ENCODE measurements around the gene COPE. TPM values are rescaled to one million over a fixed set of nuclear protein-coding genes. Genes with fewer than 3 reads are reported as not detected.

The COPE gene
- total RNA-seq, result 100 to 1,000 TPM; 144 to 268 (median 179) TPM

DNA sequence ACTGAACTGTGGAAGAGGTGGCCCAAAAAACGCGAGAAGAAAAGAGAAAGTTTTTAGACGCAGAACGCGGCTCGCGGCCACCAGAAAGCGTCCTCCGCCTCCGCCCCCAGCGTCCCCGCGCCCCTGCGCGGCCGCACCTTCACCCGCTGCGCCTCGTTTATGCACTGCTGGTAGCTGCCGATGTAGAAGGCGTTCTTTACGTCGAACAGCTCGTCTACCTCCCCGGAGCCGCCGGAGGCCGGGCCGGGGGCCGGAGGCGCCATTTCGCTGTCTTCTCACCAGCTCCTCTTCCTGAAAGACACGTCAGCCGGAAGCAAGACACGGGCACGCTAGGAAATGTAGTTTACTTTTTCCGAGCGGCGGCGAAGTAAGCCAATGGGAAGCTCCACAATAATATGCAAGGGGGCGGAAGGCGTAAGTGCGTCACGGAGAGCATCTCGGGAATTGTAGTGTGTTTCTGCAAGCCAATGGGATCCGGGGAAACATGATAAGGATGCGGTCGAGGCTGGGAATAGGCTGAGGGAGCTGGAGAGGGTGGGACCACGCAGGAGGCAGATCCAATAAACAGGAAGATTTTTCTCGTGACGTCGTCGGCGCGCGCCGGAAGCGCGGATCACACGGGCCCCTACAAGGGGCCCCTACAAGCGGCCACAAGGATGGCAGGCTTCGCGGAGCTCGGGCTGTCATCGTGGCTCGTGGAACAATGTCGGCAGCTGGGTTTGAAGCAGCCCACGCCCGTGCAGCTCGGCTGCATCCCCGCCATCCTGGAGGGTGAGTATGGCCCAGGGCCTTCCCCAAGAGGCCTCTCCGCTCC is at the start of gene COPE, which contains the start of gene DDX49:
Gene COPE, minus strand, starts transcription at position 302 of the 814 bp plus-strand sequence. Its CDS starts 39 bp downstream, at position 263.
Gene DDX49, plus strand, starts transcription at position 630 of the 814 bp plus-strand sequence. Its CDS starts 27 bp downstream, at position 657.
- H3K36me3 ChIP-seq, result peaks cover 0 to 22% (median 9%) of the 10 kb centered on the region in 4 donors
- H3K4me1 ChIP-seq, result peaks cover 14 to 31% (median 25%) of the 10 kb centered on the region in 4 donors
- no peaks in the 10 kb centered on the region for H3K9me3 ChIP-seq
- peak; percentile 97 for DNase-seq
- H3K27ac ChIP-seq, result peak within 1 kb of the TSS; percentile 90 to 99 (median 94)
- in situ Hi-C loops (cut with MboI; ENCODE audit: low pct_ligation_motif_present in 1 of 4, low pct_unique_long_range_greater_than_20kb in 1 of 4, low sequenced_read_pairs in 3 of 4), result no loop called here
- WGBS, 2 donors (ENCODE audit: low coverage in 1 of 2), result 1% methylated on average over 69 of the region's 72 CpGs; no CpG with 5 or more reads in 1 of the 2 donors
- TF ChIP-seq EP300 (IDR thresholded peaks at IDR 0.05; ENCODE audit: low read depth), result peak; percentile 10
- TF ChIP-seq POLR2AphosphoS5 (IDR thresholded peaks at IDR 0.05), result peak; percentile 89 to 90 (median 90)
- TF ChIP-seq POLR2A (IDR thresholded peaks at IDR 0.05), result peak; percentile 96
- TF ChIP-seq, protein P1, sequence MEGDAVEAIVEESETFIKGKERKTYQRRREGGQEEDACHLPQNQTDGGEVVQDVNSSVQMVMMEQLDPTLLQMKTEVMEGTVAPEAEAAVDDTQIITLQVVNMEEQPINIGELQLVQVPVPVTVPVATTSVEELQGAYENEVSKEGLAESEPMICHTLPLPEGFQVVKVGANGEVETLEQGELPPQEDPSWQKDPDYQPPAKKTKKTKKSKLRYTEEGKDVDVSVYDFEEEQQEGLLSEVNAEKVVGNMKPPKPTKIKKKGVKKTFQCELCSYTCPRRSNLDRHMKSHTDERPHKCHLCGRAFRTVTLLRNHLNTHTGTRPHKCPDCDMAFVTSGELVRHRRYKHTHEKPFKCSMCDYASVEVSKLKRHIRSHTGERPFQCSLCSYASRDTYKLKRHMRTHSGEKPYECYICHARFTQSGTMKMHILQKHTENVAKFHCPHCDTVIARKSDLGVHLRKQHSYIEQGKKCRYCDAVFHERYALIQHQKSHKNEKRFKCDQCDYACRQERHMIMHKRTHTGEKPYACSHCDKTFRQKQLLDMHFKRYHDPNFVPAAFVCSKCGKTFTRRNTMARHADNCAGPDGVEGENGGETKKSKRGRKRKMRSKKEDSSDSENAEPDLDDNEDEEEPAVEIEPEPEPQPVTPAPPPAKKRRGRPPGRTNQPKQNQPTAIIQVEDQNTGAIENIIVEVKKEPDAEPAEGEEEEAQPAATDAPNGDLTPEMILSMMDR (IDR thresholded peaks at IDR 0.05), result no peak
- H3K27me3 ChIP-seq, result no peaks in the 10 kb centered on the region
- intact Hi-C loops (cut with DNase I; ENCODE audit: low total_unique reads), result no loop called here
- H3K4me3 ChIP-seq, result peak within 1 kb of the TSS; percentile 77 to 98 (median 84)

DNA sequence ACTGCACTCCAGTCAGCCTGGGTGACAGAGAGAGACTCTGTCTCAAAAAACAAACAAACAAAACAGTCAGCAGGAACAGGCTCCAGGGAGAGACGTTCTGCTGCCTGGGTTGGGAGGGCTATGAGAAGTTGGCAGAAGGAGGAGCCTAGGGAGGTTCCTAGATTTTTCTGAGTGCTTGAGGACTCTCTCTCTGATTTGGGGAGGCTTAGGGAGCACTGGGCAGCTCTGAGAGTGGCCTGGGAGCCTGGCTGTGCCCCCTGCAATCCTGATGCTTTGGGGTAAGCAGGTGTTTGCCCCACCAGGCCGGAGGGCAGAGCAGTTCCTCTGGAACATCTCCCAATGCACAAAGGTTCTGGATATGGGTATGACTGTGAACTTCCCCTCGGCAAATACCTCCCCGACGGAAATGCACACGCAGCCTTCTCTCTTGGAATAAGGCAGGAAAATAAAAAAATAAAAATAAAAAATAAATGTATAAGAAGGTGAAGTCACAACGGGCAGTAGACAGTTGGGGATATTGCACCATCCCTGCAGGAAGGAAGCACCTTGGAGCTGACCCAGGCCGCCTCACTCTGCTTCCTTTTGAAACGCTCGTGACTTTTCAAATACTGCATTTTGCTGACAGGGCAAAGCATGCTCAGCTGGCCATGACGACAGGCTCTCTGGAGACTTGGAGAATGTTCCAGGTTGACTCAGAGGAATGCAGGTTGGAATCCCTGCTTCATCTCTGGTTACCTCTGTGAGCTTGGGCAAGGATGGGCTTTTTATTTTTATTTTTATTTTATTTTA is 48.4 kb upstream of the COPE start:
- Histone ChIP-seq H3K4me3 (no peak overlapping the region), H3K4me1 (peaks cover 0 to 19% (median 12%) of the 10 kb centered on the region in 4 donors), H3K27me3 (no peaks in the 10 kb centered on the region), H3K27ac (peak overlapping the region; percentile 38 to 62 (median 60)), H3K36me3 (no peaks in the 10 kb centered on the region), H3K9me3 (no peaks in the 10 kb centered on the region)
- peak; percentile 32 for DNase-seq
- intact Hi-C loops (cut with DNase I; ENCODE audit: low total_unique reads), result no loop called here
- in situ Hi-C loops (cut with MboI; ENCODE audit: low pct_ligation_motif_present in 1 of 4, low pct_unique_long_range_greater_than_20kb in 1 of 4, low sequenced_read_pairs in 3 of 4), result no loop called here
- TF ChIP-seq, protein P1 (IDR thresholded peaks at IDR 0.05), result no peak
- TF ChIP-seq EP300 (IDR thresholded peaks at IDR 0.05; ENCODE audit: low read depth) (no peak), POLR2AphosphoS5 (IDR thresholded peaks at IDR 0.05) (no peak), POLR2A (IDR thresholded peaks at IDR 0.05) (no peak)
- WGBS, 2 donors (ENCODE audit: low coverage in 1 of 2), result 57 to 58% methylated on average over 9 to 11 of the region's 11 CpGs

DNA sequence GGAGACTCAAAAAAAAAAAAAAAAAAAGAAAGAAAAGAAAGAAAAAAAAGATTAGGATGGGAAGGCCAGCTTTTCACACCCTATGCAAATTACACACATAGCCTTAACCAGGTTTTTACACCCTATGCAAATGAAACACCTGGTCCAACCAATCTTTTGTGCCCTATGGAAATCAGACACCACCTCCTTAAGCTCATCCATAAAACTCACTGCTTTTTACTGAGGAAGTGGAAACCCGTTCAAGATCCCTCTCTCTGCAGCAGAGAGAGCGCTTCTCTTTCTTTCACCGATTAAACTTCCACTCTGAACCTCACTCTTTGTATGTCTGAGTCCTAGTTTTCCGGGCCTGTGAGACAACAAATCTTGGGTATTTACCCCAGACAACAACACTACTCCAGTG is 47.1 kb upstream of the COPE start:
- intact Hi-C loops (cut with DNase I; ENCODE audit: low total_unique reads), result no loop called here
- H3K27ac ChIP-seq, result peak overlapping the region in 3 of 4 donors; percentile 48 to 62 (median 60)

More for the DNA sequence above, 47.1 kb upstream of the COPE start:
- no peak for DNase-seq
- Histone ChIP-seq H3K4me1 (peaks cover 0 to 18% (median 11%) of the 10 kb centered on the region in 4 donors), H3K36me3 (no peaks in the 10 kb centered on the region), H3K27me3 (peaks cover 12% of the 10 kb centered on the region), H3K9me3 (no peaks in the 10 kb centered on the region), H3K4me3 (no peak overlapping the region)
- in situ Hi-C loops (cut with MboI; ENCODE audit: low pct_ligation_motif_present in 1 of 4, low pct_unique_long_range_greater_than_20kb in 1 of 4, low sequenced_read_pairs in 3 of 4), result no loop called here
- TF ChIP-seq POLR2AphosphoS5 (IDR thresholded peaks at IDR 0.05), result no peak
- TF ChIP-seq, protein P1 (IDR thresholded peaks at IDR 0.05), result no peak
- TF ChIP-seq POLR2A (IDR thresholded peaks at IDR 0.05), result no peak
- TF ChIP-seq EP300 (IDR thresholded peaks at IDR 0.05; ENCODE audit: low read depth), result no peak
- WGBS, 2 donors (ENCODE audit: low coverage in 1 of 2), result 45 to 58% methylated on average over 4 of the region's 4 CpGs

Data from transverse colon (tissue), 4 donors.